ENCODE data around the gene ALDH3A2.

- no peak for TF ChIP-seq POLR2A (IDR thresholded peaks at IDR 0.05)
- no peak for TF ChIP-seq CTCF (IDR thresholded peaks at IDR 0.05)
Observed at GRCh38 chr17:19719355-19720209, 71.0 kb downstream of the ALDH3A2 start.

All from lower leg skin (tissue), 3 donors.